OCI-LY3 (cell line): Measurements from ENCODE around the gene RNF111.
"Not testable (repeated sequence)": the region's sequence is repeated elsewhere in the genome, so short reads cannot be mapped to it uniquely, and the experiment has no call there.

Experiments used
- H2AFZ ChIP-seq: fragments of 200-600, 300-600 bp; shearing (Covaris generic); 2 replicates; pipeline ENCODE4 v1.6.0; 2014; ENCODE audit warnings: antibody characterized with exemption, low read depth, low read length
- H3K27ac ChIP-seq: fragments of 200-600, 300-600 bp; sonication (generic); 2 replicates; pipeline ENCODE4 v1.5.1; 2014; ENCODE audit warnings: mild to moderate bottlenecking, low read length, moderate library complexity, mixed read lengths
- H3K27me3 ChIP-seq: fragments of 200-600, 300-600 bp; sonication (generic); 2 replicates; pipeline ENCODE4 v1.6.1; 2014; ENCODE audit warnings: low read depth, low read length, mixed read lengths
- H3K36me3 ChIP-seq: fragments of 200-600, 300-600 bp; sonication (generic); replicated peaks from 2 replicates; pipeline ENCODE3; 2014; ENCODE audit warnings: low read depth, low read length, mixed read lengths
- H3K4me1 ChIP-seq: fragments of 300-600, 200-600 bp; sonication (generic); 2 replicates; pipeline ENCODE4 v1.6.1; 2014; ENCODE audit warnings: low read length, mixed read lengths
- H3K4me2 ChIP-seq: fragments of 200-600, 300-600 bp; sonication (generic); 2 replicates; pipeline ENCODE4 v1.6.1; 2014; ENCODE audit warnings: low read length, mixed read lengths
- H3K4me3 ChIP-seq: fragments of 300-600, 200-600 bp; sonication (generic); 2 replicates; pipeline ENCODE4 v1.5.1; 2014; ENCODE audit warnings: antibody characterized with exemption, mild to moderate bottlenecking, low read length, moderate library complexity
- H3K79me2 ChIP-seq: fragments of 300-600, 200-600 bp; shearing (Covaris generic); 2 replicates; pipeline ENCODE4 v1.6.1; 2014; ENCODE audit warnings: mild to moderate bottlenecking, low read length, mixed read lengths
- H3K9ac ChIP-seq: fragments of 300-600, 200-600 bp; shearing (Covaris generic); 2 replicates; pipeline ENCODE4 v1.6.0; 2014; ENCODE audit warnings: mild to moderate bottlenecking, low read length, moderate library complexity
- H3K9me3 ChIP-seq: fragments of 200-600, 300-600 bp; shearing (Covaris generic); 2 replicates; pipeline ENCODE4 v1.6.1; 2014; ENCODE audit warnings: low read length, mixed read lengths; ENCODE audit not compliant: insufficient read depth
- H4K20me1 ChIP-seq: fragments of 200-600, 300-600 bp; sonication (generic); 2 replicates; pipeline ENCODE4 v1.6.1; 2016; ENCODE audit warnings: low read length, mixed read lengths; ENCODE audit not compliant: insufficient read depth
- EZH2phosphoT487 ChIP-seq: fragments of 200-600 bp; shearing (Covaris generic); IDR thresholded peaks from 2 replicates; pipeline ENCODE4 v1.6.1; 2018; ENCODE audit warnings: antibody characterized with exemption, mixed run types, low read depth
- TF ChIP-seq, protein P1 (sequence below): fragments of 200-600, 300-600 bp; sonication (generic); IDR thresholded peaks from 2 replicates; pipeline ENCODE4 v1.5.1; 2014; ENCODE audit warnings: antibody characterized with exemption, low read length, low read depth

The RNF111 gene

DNA sequence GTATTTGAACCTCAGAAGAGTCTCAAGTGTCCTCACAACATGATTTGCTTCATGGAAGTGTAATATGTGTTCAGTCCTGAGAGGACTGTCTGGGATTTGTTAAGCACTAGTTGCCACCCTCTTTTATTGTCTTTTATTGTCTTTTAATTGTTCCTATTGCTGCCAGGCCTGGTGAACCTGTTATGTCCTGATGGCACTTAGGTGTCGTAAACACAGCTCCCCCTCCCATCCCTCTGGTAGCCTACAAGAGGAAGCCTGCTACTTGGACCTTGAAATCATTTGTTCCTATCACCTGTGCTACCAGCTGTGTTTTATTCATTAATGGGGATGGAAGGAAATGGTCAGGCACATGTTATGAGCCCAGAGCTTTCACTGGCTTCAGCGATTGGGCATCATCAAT is 136.8 kb downstream of the RNF111 start:
- Histone ChIP-seq H3K4me1 (peaks cover 8% of the 10 kb centered on the region), H2AFZ (no peak overlapping the region), H3K36me3 (peaks cover 40% of the 10 kb centered on the region), H3K9ac (no peak overlapping the region), H3K9me3 (no peaks in the 10 kb centered on the region), H4K20me1 (peaks cover 7% of the 10 kb centered on the region; the same call in 1 of the 2 replicates), H3K4me3 (no peak overlapping the region), H3K27ac (no peak overlapping the region), H3K79me2 (peaks cover 30% of the 10 kb centered on the region), H3K27me3 (no peaks in the 10 kb centered on the region), H3K4me2 (no peak overlapping the region)
- TF ChIP-seq EZH2phosphoT487 = no peak
- TF ChIP-seq, protein P1, sequence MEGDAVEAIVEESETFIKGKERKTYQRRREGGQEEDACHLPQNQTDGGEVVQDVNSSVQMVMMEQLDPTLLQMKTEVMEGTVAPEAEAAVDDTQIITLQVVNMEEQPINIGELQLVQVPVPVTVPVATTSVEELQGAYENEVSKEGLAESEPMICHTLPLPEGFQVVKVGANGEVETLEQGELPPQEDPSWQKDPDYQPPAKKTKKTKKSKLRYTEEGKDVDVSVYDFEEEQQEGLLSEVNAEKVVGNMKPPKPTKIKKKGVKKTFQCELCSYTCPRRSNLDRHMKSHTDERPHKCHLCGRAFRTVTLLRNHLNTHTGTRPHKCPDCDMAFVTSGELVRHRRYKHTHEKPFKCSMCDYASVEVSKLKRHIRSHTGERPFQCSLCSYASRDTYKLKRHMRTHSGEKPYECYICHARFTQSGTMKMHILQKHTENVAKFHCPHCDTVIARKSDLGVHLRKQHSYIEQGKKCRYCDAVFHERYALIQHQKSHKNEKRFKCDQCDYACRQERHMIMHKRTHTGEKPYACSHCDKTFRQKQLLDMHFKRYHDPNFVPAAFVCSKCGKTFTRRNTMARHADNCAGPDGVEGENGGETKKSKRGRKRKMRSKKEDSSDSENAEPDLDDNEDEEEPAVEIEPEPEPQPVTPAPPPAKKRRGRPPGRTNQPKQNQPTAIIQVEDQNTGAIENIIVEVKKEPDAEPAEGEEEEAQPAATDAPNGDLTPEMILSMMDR = no peak

DNA sequence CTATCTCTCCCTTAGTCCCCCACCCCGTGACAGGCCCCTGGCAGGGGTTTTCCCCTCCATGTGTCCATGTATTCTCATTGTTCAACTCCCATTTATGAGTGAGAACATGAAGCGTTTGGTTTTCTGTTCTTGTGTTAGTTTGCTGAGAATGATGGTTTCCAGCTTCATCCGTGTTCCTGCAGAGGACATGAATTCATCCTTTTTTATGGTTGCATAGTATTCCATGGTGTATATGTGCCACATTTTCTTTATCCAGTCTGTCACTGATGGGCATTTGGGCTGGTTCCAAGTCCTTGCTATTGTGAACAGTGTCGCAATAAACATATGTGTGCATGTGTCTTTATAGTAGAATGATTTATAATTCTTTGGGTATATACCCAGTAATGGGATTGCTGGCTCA is 138.2 kb downstream of the RNF111 start:
- Histone ChIP-seq H3K79me2 (peaks cover 35% of the 10 kb centered on the region), H3K36me3 (peaks cover 35% of the 10 kb centered on the region)

DNA sequence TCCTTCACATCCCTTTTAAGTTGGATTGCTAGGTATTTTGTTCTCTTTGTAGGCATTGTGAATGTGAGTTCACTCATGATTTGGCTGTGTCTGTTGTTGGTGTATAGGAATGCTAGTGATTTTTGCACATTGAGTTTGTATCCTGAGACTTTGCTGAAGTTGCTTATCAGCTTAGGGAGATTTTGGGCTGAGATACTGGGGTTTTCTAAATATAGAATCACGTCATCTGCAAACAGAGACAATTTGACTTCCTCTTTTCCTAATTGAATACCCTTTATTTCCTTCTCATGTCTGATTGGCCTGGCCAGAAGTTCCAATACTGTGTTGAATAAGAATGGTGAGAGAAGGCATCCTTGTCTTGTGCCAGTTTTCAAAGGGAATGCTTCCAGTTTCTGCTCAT is 139.8 kb downstream of the RNF111 start:
- H2AFZ ChIP-seq, H3K27me3 ChIP-seq, H3K9me3 ChIP-seq, H4K20me1 ChIP-seq, H3K4me1 ChIP-seq, H3K9ac ChIP-seq, H3K4me3 ChIP-seq: not testable (repeated sequence)
- Histone ChIP-seq H3K27ac (0 out of 2 replicates have a peak overlapping the region, but pooled peaks have one; percentile 21), H3K36me3 (peaks cover 38% of the 10 kb centered on the region), H3K4me2 (peak overlapping the region; percentile 45; the same call in 1 of the 2 replicates), H3K79me2 (peaks cover 33% of the 10 kb centered on the region)

More for the DNA sequence above, 138.2 kb downstream of the RNF111 start:
- not testable (repeated sequence) for H3K27me3 ChIP-seq, H3K27ac ChIP-seq, H3K9ac ChIP-seq, H3K9me3 ChIP-seq, H4K20me1 ChIP-seq, H2AFZ ChIP-seq, H3K4me3 ChIP-seq, H3K4me1 ChIP-seq, H3K4me2 ChIP-seq

DNA sequence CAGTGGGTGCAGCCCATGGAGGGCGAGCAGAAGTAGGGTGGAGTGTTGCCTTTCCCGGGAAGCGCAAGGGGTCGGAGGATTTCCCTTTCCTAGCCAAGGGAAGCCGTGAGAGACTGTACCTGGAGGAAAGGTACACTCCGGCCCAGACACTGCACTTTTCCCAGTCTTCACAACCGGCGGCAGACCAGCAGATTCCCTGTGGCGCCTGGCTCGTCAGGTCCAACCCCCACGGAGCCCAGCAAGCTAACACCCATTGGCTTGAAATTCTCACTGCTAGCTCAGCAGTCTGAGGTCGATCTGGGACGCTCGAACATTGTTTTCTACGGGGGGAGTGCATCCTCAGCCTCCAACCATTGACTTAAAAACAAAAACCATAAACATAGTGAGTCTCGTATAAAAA is 144.0 kb downstream of the RNF111 start:
- Histone ChIP-seq H3K9me3 (no peaks in the 10 kb centered on the region), H3K4me3 (no peak overlapping the region), H3K27me3 (no peaks in the 10 kb centered on the region), H4K20me1 (no peaks in the 10 kb centered on the region), H3K9ac (no peak overlapping the region), H3K36me3 (peaks cover 44% of the 10 kb centered on the region), H3K79me2 (peaks cover 30% of the 10 kb centered on the region), H3K4me1 (peaks cover 8% of the 10 kb centered on the region), H3K27ac (no peak overlapping the region), H2AFZ (no peak overlapping the region), H3K4me2 (no peak overlapping the region)
- no peak for TF ChIP-seq EZH2phosphoT487
- TF ChIP-seq, protein P1 = no peak

DNA sequence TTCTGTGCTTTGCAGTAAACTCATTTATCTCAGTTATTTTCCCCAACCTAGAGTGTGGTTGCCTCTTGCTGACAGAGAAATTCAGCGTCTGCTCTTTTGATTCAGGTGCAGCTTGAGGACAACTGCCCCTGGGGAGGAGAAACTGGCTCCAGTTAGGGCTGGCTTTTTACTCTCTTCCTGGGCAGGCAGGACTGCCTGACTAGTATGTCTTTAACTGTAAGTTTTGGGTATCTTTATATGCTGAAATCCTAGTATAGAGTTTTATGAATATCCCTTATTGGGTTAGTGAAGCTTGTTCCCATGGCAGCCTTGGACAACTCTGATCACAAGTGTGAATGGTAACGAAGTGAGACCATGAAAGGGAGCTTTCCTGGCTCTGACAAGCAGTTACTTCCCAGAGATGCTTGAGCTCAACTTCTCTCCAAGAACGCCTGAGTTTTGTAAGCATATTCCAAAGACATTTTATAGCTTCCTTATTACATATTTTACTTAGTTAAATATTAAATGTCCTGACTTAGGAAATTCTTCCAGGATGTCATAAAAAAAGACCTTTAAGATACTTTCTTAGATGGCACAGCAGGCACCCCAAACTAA is 144.6 kb downstream of the RNF111 start:
- Histone ChIP-seq H3K9ac (no peak overlapping the region), H2AFZ (no peak overlapping the region), H3K27ac (no peak overlapping the region), H3K4me2 (no peak overlapping the region), H3K36me3 (peaks cover 49% of the 10 kb centered on the region), H3K79me2 (peaks cover 28% of the 10 kb centered on the region), H3K4me3 (no peak overlapping the region), H3K4me1 (peaks cover 5% of the 10 kb centered on the region), H4K20me1 (no peaks in the 10 kb centered on the region), H3K9me3 (no peaks in the 10 kb centered on the region), H3K27me3 (no peaks in the 10 kb centered on the region)
- no peak for TF ChIP-seq EZH2phosphoT487
- TF ChIP-seq, protein P1 = no peak
